OCI-LY3 (cell line): ENCODE measurements around the gene KIF6.

Experiments
- H2AFZ ChIP-seq: fragments of 200-600, 300-600 bp; shearing (Covaris generic); 2 replicates; pipeline ENCODE4 v1.6.0; 2014; ENCODE audit warnings: antibody characterized with exemption, low read depth, low read length
- H3K27ac ChIP-seq: fragments of 200-600, 300-600 bp; sonication (generic); 2 replicates; pipeline ENCODE4 v1.5.1; 2014; ENCODE audit warnings: mild to moderate bottlenecking, low read length, moderate library complexity, mixed read lengths
- H3K27me3 ChIP-seq: fragments of 200-600, 300-600 bp; sonication (generic); 2 replicates; pipeline ENCODE4 v1.6.1; 2014; ENCODE audit warnings: low read depth, low read length, mixed read lengths
- H3K36me3 ChIP-seq: fragments of 200-600, 300-600 bp; sonication (generic); replicated peaks from 2 replicates; pipeline ENCODE3; 2014; ENCODE audit warnings: low read depth, low read length, mixed read lengths
- H3K4me1 ChIP-seq: fragments of 300-600, 200-600 bp; sonication (generic); 2 replicates; pipeline ENCODE4 v1.6.1; 2014; ENCODE audit warnings: low read length, mixed read lengths
- H3K4me2 ChIP-seq: fragments of 200-600, 300-600 bp; sonication (generic); 2 replicates; pipeline ENCODE4 v1.6.1; 2014; ENCODE audit warnings: low read length, mixed read lengths
- H3K4me3 ChIP-seq: fragments of 300-600, 200-600 bp; sonication (generic); 2 replicates; pipeline ENCODE4 v1.5.1; 2014; ENCODE audit warnings: antibody characterized with exemption, mild to moderate bottlenecking, low read length, moderate library complexity
- H3K79me2 ChIP-seq: fragments of 300-600, 200-600 bp; shearing (Covaris generic); 2 replicates; pipeline ENCODE4 v1.6.1; 2014; ENCODE audit warnings: mild to moderate bottlenecking, low read length, mixed read lengths
- H3K9ac ChIP-seq: fragments of 300-600, 200-600 bp; shearing (Covaris generic); 2 replicates; pipeline ENCODE4 v1.6.0; 2014; ENCODE audit warnings: mild to moderate bottlenecking, low read length, moderate library complexity
- H3K9me3 ChIP-seq: fragments of 200-600, 300-600 bp; shearing (Covaris generic); 2 replicates; pipeline ENCODE4 v1.6.1; 2014; ENCODE audit warnings: low read length, mixed read lengths; ENCODE audit not compliant: insufficient read depth
- H4K20me1 ChIP-seq: fragments of 200-600, 300-600 bp; sonication (generic); 2 replicates; pipeline ENCODE4 v1.6.1; 2016; ENCODE audit warnings: low read length, mixed read lengths; ENCODE audit not compliant: insufficient read depth
- EZH2phosphoT487 ChIP-seq: fragments of 200-600 bp; shearing (Covaris generic); IDR thresholded peaks from 2 replicates; pipeline ENCODE4 v1.6.1; 2018; ENCODE audit warnings: antibody characterized with exemption, mixed run types, low read depth
- TF ChIP-seq, protein P1 (sequence below): fragments of 200-600, 300-600 bp; sonication (generic); IDR thresholded peaks from 2 replicates; pipeline ENCODE4 v1.5.1; 2014; ENCODE audit warnings: antibody characterized with exemption, low read length, low read depth

KIF6 gene

GRCh38 chr6:39698789-39699188 is 26.4 kb downstream of the KIF6 start:
- Histone ChIP-seq H3K9ac (no peak overlapping the region), H3K27me3 (no peaks in the 10 kb centered on the region), H3K4me3 (no peak overlapping the region), H2AFZ (no peak overlapping the region), H3K4me1 (peaks cover 22% of the 10 kb centered on the region), H3K36me3 (no peaks in the 10 kb centered on the region), H4K20me1 (no peaks in the 10 kb centered on the region), H3K4me2 (no peak overlapping the region), H3K79me2 (no peaks in the 10 kb centered on the region), H3K27ac (no peak overlapping the region), H3K9me3 (no peaks in the 10 kb centered on the region)
- TF ChIP-seq EZH2phosphoT487 = no peak
- TF ChIP-seq, protein P1, sequence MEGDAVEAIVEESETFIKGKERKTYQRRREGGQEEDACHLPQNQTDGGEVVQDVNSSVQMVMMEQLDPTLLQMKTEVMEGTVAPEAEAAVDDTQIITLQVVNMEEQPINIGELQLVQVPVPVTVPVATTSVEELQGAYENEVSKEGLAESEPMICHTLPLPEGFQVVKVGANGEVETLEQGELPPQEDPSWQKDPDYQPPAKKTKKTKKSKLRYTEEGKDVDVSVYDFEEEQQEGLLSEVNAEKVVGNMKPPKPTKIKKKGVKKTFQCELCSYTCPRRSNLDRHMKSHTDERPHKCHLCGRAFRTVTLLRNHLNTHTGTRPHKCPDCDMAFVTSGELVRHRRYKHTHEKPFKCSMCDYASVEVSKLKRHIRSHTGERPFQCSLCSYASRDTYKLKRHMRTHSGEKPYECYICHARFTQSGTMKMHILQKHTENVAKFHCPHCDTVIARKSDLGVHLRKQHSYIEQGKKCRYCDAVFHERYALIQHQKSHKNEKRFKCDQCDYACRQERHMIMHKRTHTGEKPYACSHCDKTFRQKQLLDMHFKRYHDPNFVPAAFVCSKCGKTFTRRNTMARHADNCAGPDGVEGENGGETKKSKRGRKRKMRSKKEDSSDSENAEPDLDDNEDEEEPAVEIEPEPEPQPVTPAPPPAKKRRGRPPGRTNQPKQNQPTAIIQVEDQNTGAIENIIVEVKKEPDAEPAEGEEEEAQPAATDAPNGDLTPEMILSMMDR = no peak

DNA sequence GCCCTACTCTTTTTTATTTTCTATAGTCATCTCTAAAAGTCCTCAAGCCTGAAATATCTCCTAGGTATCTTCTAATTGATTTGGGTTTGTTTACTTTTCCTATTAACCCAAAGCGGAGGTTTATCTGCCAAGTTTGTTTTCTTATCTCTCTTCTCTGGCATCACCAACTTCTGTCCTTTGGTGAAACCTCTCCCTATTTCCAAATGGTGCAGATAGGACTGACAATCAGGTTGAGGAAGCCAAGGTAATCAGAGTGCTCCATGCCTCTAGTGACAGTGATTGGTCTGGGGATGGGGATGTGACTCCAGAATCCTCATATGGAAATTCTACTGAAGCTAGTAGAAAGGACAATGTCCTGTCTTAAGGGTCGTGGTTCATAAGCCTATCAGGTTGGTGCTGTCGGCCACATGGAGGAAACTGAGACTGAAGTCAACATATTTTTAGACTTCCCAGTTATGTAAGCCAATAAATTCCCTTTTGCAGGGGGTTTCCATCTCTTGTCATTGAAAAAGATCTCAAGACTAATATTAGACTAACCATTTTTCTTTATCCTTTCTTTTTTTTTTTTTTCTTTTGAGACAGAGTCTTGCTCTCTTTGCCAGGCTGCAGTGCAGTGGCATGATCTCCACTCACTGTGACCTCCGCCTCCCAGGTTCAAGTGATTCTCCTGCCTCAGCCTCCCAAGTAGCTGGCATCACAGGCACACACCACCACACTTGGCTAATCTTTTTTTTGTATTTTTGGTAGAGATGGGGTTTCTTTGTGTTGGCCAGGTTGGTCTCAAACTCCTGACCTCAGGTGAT is 28.0 kb downstream of the KIF6 start:
- Histone ChIP-seq H2AFZ (peak overlapping the region; percentile 61; the same call in 1 of the 2 replicates), H3K4me2 (0 out of 2 replicates have a peak overlapping the region, but pooled peaks have one; percentile 8), H3K9me3 (no peaks in the 10 kb centered on the region), H3K36me3 (no peaks in the 10 kb centered on the region), H3K4me3 (no peak overlapping the region), H3K4me1 (peaks cover 22% of the 10 kb centered on the region), H3K27me3 (no peaks in the 10 kb centered on the region), H4K20me1 (no peaks in the 10 kb centered on the region), H3K79me2 (no peaks in the 10 kb centered on the region), H3K9ac (no peak overlapping the region), H3K27ac (no peak overlapping the region)
- TF ChIP-seq, protein P1 = no peak

GRCh38 chr6:39695447-39695846 is 29.8 kb downstream of the KIF6 start:
- H3K9ac ChIP-seq = no peak overlapping the region
- no peaks in the 10 kb centered on the region for H4K20me1 ChIP-seq
- no peaks in the 10 kb centered on the region for H3K36me3 ChIP-seq
- H3K79me2 ChIP-seq = no peaks in the 10 kb centered on the region
- no peak overlapping the region for H2AFZ ChIP-seq
- no peak overlapping the region for H3K4me3 ChIP-seq
- H3K4me2 ChIP-seq = no peak overlapping the region
- H3K27ac ChIP-seq = no peak overlapping the region
- H3K4me1 ChIP-seq = peaks cover 22% of the 10 kb centered on the region
- H3K9me3 ChIP-seq = no peaks in the 10 kb centered on the region
- H3K27me3 ChIP-seq = no peaks in the 10 kb centered on the region
- no peak for TF ChIP-seq EZH2phosphoT487

DNA sequence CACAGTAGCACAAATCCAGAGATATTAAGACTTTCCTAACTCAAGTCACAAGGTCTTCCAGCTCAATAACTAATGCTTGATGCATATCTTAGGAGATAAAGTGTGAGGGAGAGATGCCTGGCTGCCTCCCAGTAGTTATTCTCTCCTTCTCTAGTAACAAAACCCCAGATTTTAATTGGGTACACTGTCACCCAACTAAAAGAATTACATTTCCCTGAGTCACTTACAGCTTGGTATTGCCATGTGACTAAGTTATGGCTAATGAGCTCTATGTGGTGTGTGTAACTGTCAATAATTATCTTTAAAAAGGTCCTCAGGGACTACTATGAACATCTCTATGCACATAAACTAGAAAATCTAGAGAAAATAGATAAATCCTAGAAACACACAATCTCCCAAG is 32.0 kb downstream of the KIF6 start:
- H3K9ac ChIP-seq = no peak overlapping the region
- H2AFZ ChIP-seq = no peak overlapping the region
- H3K36me3 ChIP-seq = no peaks in the 10 kb centered on the region
- H3K9me3 ChIP-seq = no peaks in the 10 kb centered on the region
- no peak overlapping the region for H3K4me3 ChIP-seq
- TF ChIP-seq, protein P1 = no peak
- TF ChIP-seq EZH2phosphoT487 = no peak
- H3K27ac ChIP-seq = no peak overlapping the region
- H3K4me2 ChIP-seq = no peak overlapping the region
- H4K20me1 ChIP-seq = no peaks in the 10 kb centered on the region
- peaks cover 15% of the 10 kb centered on the region for H3K4me1 ChIP-seq
- no peaks in the 10 kb centered on the region for H3K27me3 ChIP-seq
- no peaks in the 10 kb centered on the region for H3K79me2 ChIP-seq
